ENCODE data around the gene RUBCNL. TPM values are rescaled to one million over a fixed set of nuclear protein-coding genes. Genes with fewer than 3 reads are reported as not detected.

The RUBCNL gene
- total RNA-seq, 2 donors from 2014 or later: 0.59 to 9.9 TPM

- Histone ChIP-seq H3K9me3 (no peaks in the 10 kb centered on the region), H3K4me3 (no peak overlapping the region), H3K4me1 (replicated peaks) (no peaks in the 10 kb centered on the region), H3K27me3 (replicated peaks; ENCODE audit: insufficient read depth) (no peaks in the 10 kb centered on the region), H3K36me3 (no peaks in the 10 kb centered on the region), H3K27ac (no peak overlapping the region)
- TF ChIP-seq POLR2A (IDR thresholded peaks at IDR 0.05): no peak
- no peak for TF ChIP-seq CTCF (IDR thresholded peaks at IDR 0.05)
- no peak for TF ChIP-seq POLR2AphosphoS5 (IDR thresholded peaks at IDR 0.05)
- intact Hi-C loops (cut with DNase I): no loop called here
- DNase-seq (ENCODE audit: low spot score): no peak
Measured at GRCh38 chr13:46317120-46317519, 69.9 kb downstream of the RUBCNL start.

- WGBS: 98% methylated on average over 6 of the region's 6 CpGs
- H3K36me3 ChIP-seq: no peaks in the 10 kb centered on the region
- DNase-seq (ENCODE audit: low spot score): no peak
- intact Hi-C loops (cut with DNase I): no loop called here
- H3K4me1 ChIP-seq (replicated peaks): no peaks in the 10 kb centered on the region
- no peak overlapping the region for H3K27ac ChIP-seq
- no peak overlapping the region for H3K4me3 ChIP-seq
- H3K27me3 ChIP-seq (replicated peaks; ENCODE audit: insufficient read depth): no peaks in the 10 kb centered on the region
- TF ChIP-seq POLR2AphosphoS5 (IDR thresholded peaks at IDR 0.05) (no peak), CTCF (IDR thresholded peaks at IDR 0.05) (no peak), POLR2A (IDR thresholded peaks at IDR 0.05) (no peak)
- no peaks in the 10 kb centered on the region for H3K9me3 ChIP-seq
Measured at GRCh38 chr13:46315491-46316075, 71.5 kb downstream of the RUBCNL start.

DNA sequence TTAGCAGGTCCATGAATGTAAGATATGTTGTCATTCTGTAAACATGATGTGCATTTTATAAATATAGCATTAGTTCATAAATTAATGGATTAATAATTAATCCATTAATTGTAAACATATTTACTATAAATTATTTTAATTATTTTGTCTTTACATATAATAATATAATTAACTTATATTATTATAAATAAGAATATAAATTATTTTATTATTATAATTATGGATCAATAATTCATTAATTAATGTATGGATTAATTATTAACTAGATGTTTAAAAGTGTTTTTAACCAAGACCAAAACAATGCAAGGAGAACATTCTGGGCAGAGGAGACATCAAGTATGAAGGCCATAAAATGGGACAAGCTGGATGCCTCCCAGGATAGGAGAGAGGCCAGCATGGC lies 72.0 kb downstream of the RUBCNL start:
- TF ChIP-seq CTCF (IDR thresholded peaks at IDR 0.05) (no peak), POLR2AphosphoS5 (IDR thresholded peaks at IDR 0.05) (no peak), POLR2A (IDR thresholded peaks at IDR 0.05) (no peak)
- Histone ChIP-seq H3K4me1 (replicated peaks) (no peaks in the 10 kb centered on the region), H3K27me3 (replicated peaks; ENCODE audit: insufficient read depth) (no peaks in the 10 kb centered on the region), H3K4me3 (no peak overlapping the region), H3K36me3 (no peaks in the 10 kb centered on the region), H3K27ac (no peak overlapping the region), H3K9me3 (no peaks in the 10 kb centered on the region)
- intact Hi-C loops (cut with DNase I): no loop called here
- no peak for DNase-seq (ENCODE audit: low spot score)

DNA sequence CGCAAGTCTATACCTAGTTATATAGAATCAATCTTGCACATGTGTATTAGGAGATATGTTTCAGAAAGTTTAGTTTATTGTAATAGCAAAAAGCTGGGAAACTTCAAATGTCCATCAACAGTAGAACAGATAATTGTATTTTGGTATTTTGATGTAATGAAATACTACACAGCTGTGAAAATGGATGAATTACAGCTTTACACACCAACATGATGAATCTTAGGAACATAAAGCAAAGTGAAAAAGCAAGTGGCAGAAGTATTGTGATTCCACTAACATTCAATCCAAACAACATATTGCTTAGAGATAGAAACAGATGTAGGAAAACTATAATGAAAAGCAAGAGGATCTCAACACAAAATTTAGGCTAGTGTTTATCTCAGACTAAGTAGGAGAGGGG lies 72.5 kb downstream of the RUBCNL start:
- no peak overlapping the region for H3K27ac ChIP-seq
- H3K27me3 ChIP-seq (replicated peaks; ENCODE audit: insufficient read depth): no peaks in the 10 kb centered on the region
- H3K4me1 ChIP-seq (replicated peaks): no peaks in the 10 kb centered on the region
- TF ChIP-seq POLR2AphosphoS5 (IDR thresholded peaks at IDR 0.05) (no peak), POLR2A (IDR thresholded peaks at IDR 0.05) (no peak), CTCF (IDR thresholded peaks at IDR 0.05) (no peak)
- H3K36me3 ChIP-seq: no peaks in the 10 kb centered on the region
- WGBS: 97% methylated on average over 1 of the region's 1 CpG
- intact Hi-C loops (cut with DNase I): no loop called here
- no peaks in the 10 kb centered on the region for H3K9me3 ChIP-seq
- H3K4me3 ChIP-seq: no peak overlapping the region
- no peak for DNase-seq (ENCODE audit: low spot score)

DNA sequence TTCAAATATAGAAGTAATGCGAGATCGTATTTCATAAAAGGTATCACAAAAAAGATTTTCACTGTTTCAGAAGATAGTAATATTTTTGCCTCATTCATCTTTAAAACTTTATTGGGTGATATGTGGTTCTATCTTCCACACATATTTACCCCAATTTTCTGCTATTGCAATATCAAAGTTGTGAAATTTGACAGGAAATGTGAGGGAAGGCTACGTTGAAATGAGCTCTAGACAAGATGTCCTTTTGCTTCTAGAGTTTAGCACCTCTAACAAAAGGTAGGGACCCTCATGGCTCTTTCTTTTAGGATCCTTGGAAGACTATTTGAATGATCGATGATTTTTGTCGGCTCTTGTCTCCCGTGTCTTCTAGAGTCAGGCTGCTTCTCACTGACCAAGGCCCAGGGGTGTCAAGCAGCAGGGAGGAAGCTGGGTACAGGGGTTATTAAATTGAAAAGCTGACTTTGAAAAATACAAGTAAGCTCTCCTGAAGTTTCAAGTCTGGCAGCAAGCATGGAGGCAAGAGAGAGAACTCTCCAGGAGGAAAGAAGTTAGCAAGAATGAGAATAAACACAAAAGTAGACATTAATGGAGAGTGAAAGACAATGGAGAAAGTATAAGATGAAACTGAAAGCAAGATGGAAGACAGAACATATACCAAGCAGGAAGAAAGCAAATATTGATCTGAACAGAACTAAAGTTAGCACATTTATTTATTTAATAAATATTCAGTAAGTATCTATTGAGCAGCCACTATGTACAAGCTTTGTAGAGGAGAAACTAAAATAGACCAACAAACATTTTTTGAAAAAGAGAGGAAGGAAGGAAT lies 73.4 kb downstream of the RUBCNL start:
- DNase-seq (ENCODE audit: low spot score): no peak
- no peaks in the 10 kb centered on the region for H3K9me3 ChIP-seq
- TF ChIP-seq POLR2A (IDR thresholded peaks at IDR 0.05) (no peak), POLR2AphosphoS5 (IDR thresholded peaks at IDR 0.05) (no peak), CTCF (IDR thresholded peaks at IDR 0.05) (no peak)
- H3K36me3 ChIP-seq: no peaks in the 10 kb centered on the region
- no peak overlapping the region for H3K27ac ChIP-seq
- no peak overlapping the region for H3K4me3 ChIP-seq
- no peaks in the 10 kb centered on the region for H3K4me1 ChIP-seq (replicated peaks)
- intact Hi-C loops (cut with DNase I): no loop called here
- no peaks in the 10 kb centered on the region for H3K27me3 ChIP-seq (replicated peaks; ENCODE audit: insufficient read depth)
- 86% methylated on average over 6 of the region's 6 CpGs for WGBS

All from prostate gland (tissue), 2 donors.